Measurements from ENCODE around the gene CBR1.

DNA sequence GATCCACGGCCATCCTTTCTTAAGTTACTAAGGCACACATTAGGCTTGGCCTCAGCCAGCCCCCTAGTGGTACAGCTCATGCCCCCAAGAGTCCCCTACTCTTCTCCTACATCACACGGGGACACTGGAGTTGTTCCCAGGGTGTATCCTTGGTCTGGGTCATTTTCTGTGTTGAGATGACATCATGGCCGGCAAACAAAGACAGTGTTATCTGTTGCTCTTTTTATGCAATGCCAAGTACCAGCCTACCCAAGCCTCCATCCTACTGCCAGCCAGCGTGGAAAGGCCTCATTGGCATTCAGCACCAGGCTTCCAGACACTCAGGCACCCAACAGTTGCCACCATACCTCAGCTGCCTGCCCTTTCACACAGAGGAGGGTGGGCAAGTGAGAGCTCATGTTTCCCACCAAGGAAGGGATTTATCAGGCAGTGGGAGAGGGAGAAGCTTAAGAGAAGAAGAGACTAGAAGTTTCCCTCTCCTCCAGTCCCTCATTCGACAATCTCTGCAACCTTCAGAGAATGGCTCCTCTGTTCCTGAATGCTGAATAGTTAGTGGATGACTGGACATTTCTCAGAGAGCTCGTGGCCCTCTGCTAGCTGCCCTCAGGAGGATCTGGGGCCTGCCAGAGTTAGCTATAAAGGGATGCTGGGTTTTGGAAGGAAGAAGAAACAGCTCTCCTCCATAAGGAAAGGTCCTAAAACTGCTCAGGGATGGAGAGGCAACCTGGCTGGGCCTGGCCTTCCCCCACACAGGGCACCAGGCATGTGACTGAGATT, 17.7 kb downstream of the CBR1 start:
- TF ChIP-seq YY1 (IDR thresholded peaks at IDR 0.05; ENCODE audit: insufficient read depth, insufficient read length) (no peak), ZNF274 (IDR thresholded peaks at IDR 0.05; ENCODE audit: low read depth, low read length) (no peak), SUZ12 (IDR thresholded peaks at IDR 0.05; ENCODE audit: extremely low read depth, insufficient read depth, insufficient read length) (no peak)
